GM12891 (cell line): Measurements from ENCODE around the gene MYO15B.

Source experiments
- POLR2A ChIP-seq: IDR thresholded peaks from 2 replicates; pipeline ENCODE4 v1.6.1; 2011; ENCODE audit warnings: low read depth, low read length, control low read depth
- POLR2AphosphoS5 ChIP-seq: IDR thresholded peaks from 2 replicates; pipeline ENCODE4 v1.6.1; 2011; ENCODE audit warnings: low read depth, low read length, control low read depth
- POU2F2 ChIP-seq: IDR thresholded peaks from 2 replicates; pipeline ENCODE4 v1.6.1; 2011; ENCODE audit warnings: low read depth, mild to moderate bottlenecking, control low read depth, low read length, moderate library complexity
- TAF1 ChIP-seq: IDR thresholded peaks from 2 replicates; pipeline ENCODE4 v1.6.1; 2011; ENCODE audit warnings: low read depth, low read length, control low read depth

GRCh38 chr17:75631353-75631752 lies 43.8 kb downstream of the MYO15B start:
- TF ChIP-seq POLR2A (no peak), POLR2AphosphoS5 (no peak), TAF1 (no peak), POU2F2 (no peak)
